Measurements from ENCODE around the gene NUDT6. TPM values are rescaled to one million over a fixed set of nuclear protein-coding genes. Genes with fewer than 3 reads are reported as not detected.
"Not testable (repeated sequence)": the region's sequence is repeated elsewhere in the genome, so short reads cannot be mapped to it uniquely, and the experiment has no call there.

Gene NUDT6
- total RNA-seq, 2 experiments from 2014 or later, result 5.4 to 6.3 TPM

DNA sequence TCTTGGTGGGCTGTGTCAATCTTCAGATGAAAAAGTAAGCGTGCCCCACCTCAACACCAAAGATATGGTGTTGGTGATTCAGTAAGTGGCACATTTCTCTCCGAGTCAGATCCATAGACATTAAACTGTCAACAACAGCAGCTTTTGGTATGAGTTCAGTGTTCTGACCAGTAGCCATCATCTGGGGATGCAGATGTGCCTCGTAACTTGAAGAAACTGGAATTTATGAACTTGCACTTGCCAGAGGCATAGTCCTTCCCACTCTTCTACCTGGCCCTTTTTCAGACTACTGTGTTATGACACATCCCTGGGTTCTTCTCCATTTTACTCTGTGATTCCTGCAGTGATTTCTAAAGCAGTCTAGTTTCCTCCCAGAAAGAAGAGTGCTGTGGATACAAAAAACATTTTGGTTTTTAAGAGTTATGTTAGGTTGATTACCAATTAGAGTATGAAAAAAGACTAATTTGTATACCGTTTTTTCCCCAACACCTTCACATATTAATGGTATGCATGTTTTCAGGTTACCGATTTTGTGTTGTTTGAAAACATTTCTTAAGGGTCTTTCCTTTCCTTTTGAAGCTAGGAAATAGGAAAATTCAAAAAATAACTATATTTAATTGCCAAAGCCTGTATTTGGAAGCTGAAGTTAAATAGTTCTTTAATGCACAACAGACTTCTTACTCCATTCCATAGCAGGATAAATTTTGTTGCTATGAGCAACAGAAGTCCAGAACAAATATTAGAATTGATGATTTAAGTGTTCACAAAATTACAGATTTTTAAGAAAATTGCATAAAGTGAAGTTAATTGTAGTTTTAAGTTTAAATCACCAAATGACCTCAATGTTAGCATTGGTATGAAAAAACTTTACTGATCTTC lies 39.3 kb downstream of the NUDT6 start:
- POLR2A ChIA-PET, result no interaction called here
- CTCF ChIA-PET, result no interaction called here

DNA sequence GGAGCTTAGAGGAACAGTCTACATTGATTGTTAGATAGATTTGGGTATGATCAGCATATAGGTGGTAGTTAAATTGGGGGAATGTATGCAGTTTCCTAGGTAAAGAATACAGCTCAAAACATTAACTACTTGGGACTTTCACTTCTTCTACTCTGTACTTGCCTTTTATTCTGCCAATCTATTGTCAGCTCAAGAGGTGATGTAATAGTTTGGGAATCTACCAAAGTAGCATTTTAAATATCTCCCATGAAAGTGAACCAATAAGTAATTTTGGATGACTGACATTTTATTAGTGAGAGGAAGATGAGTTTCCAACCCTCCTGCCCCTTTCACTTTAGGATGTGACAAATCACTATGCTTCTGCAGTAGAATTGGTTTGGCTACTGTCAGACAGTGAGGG lies 43.4 kb downstream of the NUDT6 start:
- ChIA-PET POLR2A (no interaction called here), CTCF (no interaction called here)

DNA sequence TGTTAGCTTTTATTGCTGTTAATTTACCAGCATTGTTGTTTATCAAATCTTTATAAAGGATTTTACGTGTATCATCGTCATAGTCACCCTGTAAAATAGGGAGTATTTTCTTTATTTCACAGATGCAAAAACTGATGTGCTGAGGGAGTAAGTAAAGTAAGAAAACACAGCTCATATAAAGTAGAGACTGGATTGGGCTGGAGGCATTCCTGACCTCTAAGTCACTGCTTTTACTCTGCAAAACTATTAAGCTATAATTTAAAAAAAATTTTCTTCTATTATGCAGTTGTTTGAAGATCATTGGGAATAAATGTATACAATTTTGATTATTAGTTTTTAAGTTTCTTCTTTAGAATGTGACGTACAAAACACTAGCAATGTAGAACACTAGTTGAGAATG lies 45.9 kb downstream of the NUDT6 start:
- CTCF ChIA-PET, result no interaction called here
- POLR2A ChIA-PET, result no interaction called here

DNA sequence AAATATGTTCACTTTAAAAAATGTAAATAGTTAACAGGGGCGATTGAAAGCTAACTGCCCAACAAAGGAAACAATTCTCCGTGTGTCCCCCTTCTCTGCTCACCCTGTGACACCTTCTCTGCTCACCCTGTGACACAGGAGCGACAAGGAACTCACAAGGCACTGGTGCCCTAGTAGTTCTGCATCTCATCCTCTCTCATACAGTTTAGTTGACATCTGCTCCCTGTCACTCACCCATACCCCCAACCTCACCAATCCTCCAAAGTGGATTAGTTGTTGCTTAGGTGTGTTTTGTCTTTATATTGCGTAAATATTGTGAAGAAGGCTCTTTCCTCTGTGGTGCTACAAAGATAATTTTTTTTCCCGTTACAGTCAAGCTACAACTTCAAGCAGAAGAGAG lies 46.4 kb downstream of the NUDT6 start:
- POLR2A ChIA-PET, result no interaction called here
- CTCF ChIA-PET, result no interaction called here

DNA sequence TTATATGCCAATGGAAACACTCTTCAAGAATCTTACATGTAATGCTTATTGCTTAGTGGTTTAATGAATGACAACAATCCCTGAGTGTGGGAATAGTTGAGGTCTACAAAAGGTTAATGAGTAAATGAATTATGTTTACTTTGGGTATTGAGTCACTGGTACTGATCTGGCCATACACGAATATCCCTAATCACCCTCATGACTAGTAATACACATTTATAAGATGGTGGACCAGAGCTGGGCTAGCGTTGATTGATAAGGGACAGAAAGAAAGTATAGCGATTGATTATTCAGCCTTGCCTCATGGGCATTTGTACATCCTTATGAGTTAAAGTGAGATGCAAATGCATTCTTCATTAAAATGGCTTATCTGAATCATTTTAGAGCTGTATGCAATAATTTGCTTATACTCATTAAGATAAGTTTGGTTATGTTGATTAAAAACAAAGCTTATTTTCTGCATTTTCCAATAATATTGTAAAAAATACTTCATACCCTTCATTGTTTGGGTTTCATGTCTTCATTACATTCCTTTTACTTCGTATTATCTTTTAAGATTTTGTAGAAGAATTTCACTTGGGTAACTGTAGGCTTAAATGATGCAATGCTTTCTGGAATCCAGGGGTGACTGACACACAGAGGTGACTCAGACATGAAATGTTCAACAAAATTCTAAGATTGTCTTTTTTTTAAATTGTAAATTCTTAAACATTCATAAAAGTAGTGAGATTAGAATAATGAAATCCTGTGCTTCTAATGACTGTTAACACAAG lies 48.4 kb downstream of the NUDT6 start:
- CTCF ChIA-PET, result interaction anchor here (0.8 kb wide), 1 partner anchor 13 kb away, joined by 3 read pairs; no protein-coding TSS in a partner anchor

DNA sequence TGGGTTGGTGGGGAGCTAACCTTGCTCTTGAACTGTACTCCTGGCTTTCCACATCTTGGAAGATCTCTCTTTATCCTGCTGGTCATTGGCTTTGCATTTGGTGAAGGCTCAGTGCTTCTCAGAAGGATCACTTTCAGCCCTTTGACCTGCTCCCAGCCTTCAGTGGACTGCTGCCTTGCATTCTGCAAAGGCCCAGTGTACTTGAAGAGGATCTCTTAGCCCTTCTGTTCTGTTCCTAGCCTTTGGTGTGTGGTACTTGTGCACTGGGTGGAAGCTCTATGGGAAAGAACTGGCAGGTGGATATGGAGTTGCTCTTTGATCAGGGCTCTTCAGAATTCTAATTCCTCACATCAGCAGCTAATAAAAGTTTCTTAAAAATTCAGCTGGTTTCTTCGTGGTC lies 49.3 kb downstream of the NUDT6 start:
- ChIA-PET POLR2A (no interaction called here), CTCF (no interaction called here)

More for the DNA sequence above, 48.4 kb downstream of the NUDT6 start:
- POLR2A ChIA-PET, result no interaction called here

DNA sequence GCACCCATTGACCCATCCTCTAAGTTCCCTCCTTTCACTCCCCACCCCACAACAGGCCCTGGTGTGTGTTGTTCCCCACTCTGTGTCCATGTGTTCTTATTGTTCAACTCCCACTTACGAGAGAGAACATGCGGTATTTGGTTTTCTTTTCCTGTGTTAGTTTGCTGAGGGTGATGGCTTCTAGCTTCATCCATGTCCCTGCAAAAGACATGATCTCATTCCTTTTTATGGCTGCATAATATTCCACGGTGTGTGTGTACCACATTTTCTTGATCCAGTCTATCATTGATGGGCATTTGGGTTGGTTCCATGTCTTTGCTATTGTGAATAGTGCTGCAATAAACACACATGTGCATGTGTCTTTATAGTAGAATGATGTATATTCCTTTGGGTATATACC lies 54.2 kb downstream of the NUDT6 start:
- POLR2A ChIA-PET, CTCF ChIA-PET: not testable (repeated sequence)

DNA sequence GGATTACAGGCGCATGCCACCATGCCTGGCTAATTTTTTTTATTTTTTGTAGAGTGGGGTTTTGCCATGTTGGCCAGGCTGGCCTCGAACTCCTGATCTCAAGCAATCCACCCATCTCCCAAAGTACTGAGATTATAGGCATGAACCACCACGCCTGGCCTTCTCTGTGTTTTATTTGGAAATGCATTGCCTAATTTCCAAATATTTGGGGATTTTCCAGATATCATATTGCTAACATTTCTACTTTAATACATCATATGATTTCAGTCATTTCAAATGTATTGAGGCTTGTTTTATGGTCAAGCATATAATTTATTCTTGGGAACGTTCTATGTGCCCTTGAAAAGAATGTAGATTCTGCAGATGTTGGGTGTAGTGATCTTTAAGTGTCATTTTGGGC lies 57.0 kb downstream of the NUDT6 start:
- POLR2A ChIA-PET, result no interaction called here

DNA sequence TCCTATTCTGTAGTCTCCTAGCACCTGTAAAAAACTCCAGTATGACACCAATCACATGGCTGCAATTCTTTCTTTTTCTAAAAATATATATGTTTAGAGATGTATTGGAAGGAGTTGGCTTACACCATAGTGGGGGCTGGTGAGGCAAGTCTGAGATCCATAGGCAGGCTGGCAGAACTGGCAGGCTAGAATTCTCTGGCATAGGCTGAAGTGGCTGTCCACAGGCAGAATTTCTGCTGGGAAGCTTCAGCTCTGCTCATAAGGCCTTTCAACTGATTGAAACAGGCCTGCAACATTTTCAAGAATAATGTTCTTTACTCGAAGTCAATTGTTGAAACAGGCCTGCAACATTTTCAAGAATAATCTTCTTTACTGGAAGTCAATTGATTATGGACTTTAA lies 58.8 kb downstream of the NUDT6 start:
- POLR2A ChIA-PET, result no interaction called here
- CTCF ChIA-PET, result no interaction called here

More for the DNA sequence above, 57.0 kb downstream of the NUDT6 start:
- CTCF ChIA-PET, result no interaction called here

DNA sequence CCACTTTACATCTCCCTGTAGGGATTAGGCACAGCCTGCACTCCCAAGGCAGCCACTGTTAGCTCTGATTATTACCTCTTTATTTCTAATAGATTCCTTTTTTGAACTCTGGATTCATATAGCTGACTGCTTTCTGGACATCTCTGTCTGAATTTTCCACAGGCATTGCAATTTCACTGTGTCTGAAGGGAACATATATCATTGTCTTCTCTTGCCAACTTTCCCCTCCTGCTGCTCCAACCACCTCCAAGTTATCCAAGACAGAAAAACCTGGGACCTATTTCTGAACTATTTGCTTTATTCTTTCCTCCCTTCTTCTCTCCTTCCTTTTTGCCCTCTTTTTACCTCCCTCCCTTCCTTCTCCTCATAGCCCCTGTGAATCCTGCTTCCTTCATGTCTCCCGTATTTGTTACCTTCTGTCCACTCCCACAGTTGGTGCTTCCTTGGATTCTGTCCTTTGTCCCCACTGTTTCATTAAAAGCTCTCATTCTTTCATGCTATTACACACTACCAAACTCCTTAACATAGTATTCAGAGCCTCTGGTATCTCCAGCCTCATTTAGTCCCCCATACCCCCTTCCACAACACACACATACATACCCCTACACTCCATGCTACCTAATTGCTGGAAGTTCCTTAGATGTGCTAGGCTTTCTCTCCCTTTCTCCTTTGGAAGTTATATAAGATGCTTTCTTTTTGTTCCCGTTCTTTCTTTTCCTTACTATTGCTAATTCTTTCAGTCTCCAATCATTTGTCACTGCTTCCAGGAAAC lies 61.0 kb downstream of the NUDT6 start:
- POLR2A ChIA-PET, result no interaction called here
- CTCF ChIA-PET, result no interaction called here

DNA sequence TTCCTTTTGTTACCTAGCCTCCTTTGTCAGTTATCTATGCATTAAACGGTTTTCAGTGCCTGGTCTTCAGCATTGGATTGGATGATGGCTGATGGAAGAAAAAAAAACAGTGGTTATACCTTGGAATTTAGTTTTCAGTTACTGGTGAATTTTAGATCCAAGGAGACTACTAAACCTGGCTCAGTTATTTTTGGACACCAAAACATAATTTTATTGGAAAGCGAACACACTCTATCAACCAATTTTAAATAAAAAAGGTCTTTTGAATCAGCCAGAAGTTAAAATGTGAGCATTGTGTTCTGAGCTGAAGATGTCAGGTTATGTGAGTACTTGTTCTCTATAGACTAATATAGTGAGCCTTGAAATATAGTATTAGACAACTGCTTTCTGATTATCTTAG lies 63.7 kb downstream of the NUDT6 start:
- CTCF ChIA-PET, result no interaction called here
- POLR2A ChIA-PET, result no interaction called here

DNA sequence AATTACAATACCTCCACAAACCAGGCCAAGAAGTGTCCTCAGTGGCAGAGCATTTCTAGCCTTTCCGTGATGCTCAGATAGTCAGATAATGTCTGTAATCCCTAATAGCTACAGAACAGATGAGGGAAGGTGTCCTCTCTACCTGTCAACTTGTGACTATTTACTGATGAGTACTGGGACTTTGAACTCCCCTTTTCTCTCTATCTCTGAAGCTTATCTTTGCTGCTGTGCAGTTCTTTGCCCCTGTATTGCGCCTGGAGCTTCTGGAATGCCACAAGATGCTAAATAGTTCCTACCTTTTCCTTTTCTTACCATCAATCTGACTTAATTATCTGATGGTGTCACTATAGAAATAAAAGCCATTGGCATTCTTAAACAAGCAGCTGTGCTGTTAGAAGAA lies 65.2 kb downstream of the NUDT6 start:
- ChIA-PET POLR2A (no interaction called here), CTCF (no interaction called here)

DNA sequence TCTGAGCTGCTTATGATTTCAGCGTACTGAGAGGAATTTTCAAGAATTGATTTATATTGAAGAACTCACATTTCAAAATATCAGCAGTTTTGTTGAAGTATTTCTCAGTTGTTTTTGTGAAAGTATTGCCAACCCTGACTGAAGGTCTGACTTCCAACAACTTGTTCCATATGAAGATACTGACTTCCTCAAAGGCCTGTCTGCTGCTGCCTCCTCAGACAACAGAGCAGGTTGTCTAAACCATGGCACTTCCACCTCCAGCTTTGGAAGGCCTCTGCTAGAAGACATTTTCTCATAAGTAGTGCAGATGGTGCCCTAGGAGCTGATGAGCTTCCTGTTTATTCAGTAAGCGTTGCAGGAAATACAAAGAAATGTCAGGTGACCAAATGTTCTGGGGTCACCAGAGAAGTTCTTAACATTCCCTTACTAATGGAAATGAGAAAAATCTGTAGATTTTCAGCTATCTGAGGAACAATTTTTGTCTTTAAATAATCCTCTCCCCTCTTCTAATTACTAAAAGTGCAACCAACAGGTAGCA lies 67.0 kb downstream of the NUDT6 start:
- ChIA-PET CTCF (no interaction called here), POLR2A (no interaction called here)

DNA sequence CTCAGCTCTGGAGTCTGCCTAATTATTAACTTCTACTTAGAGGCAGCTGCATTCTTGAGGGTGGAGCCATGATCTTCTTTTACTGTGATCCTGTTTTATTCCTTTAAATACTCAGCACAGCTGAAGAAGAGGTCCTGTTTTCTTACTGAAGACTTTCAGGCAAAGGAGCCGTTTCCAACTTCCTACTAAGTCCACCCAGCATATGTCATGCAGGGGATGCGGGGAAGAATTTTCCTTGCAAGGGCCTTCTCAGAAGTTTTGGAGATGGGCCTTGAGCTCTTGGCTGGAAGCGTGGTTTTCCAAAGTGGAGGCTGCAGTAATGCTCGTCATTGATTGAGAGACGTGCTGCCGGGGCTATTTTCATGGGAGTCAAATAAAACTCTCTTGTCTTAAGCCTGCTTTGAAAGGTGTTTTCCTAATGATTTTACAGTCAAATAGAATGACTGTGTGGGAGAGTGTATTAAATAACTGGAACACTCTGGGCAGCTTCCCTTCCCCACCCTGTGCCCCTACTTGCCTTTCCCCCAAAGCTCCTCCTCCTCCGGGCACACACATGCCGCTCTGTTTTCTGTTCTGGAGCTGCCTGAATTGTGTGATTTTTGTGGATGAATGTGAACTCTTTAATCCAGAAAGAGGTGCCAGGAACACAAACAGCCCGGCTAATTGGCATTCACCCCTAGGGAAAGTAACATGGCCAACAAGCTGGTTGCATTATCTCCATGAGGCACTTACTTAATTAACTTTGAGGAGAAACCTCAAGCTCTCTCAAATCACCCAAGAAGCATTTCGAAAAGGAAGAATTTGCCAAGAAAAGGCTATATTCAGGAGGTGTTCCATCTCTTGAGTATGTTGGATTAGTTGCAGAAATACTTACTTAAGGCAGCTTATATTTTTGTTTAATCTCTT lies 67.7 kb downstream of the NUDT6 start:
- CTCF ChIA-PET, result no interaction called here

DNA sequence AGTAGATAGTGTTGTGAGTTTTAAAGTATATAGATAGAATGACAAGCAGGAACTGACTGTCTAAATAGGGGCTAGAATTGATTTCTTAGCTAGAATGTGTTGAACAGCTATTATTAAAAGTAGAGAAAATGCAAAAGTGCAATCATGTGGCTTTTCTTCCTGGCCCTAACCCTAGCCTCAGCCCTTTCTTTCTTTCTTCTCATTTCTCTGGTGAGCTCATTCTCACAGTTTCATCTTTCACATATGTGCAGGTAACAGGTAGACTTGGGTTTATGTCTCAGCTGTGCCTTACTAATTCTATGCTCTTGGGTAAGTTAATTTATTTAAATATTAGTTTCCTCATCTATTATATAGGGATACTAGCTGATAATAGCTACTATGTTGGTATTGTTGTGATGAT lies 70.8 kb downstream of the NUDT6 start:
- ChIA-PET CTCF (no interaction called here), POLR2A (no interaction called here)

More for the DNA sequence above, 67.7 kb downstream of the NUDT6 start:
- POLR2A ChIA-PET, result no interaction called here

DNA sequence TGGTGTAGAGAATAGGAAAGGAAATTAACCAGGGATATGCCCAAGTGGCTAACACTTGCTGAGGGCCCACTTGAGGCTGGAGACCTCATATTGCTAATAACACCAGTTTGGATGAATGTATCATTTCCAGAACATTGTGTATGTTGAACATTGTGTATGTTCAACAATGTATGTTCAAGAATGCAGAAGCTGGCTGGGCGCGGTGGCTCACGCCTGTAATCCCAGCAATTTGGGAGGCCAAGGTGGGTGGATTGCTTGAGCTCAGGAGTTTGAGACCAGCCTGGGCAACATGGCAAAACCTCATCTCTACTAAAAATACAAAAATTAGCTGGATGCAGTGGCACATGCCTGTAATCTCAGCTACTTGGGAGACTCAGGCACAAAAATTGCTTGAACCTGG lies 72.6 kb downstream of the NUDT6 start:
- CTCF ChIA-PET, POLR2A ChIA-PET: not testable (repeated sequence)

DNA sequence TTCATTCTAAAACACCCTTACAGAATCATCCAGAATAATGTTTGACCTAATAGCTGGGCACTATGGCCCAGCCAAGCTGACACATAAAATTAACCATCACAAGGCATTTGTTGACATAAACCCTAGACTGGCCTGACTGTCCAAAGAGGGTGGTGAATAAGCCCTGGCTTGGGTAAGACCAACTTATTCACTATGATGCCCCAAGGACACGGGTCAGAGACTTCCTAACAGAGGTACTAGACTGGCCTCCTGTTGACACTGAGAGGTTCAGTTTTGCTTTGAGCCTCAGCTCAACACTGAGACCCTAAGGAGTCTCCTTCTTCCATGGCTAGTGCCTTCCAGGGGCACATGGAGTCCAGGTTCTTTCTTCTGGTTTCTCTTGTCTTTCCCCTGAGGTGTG lies 74.5 kb downstream of the NUDT6 start:
- CTCF ChIA-PET, result no interaction called here

DNA sequence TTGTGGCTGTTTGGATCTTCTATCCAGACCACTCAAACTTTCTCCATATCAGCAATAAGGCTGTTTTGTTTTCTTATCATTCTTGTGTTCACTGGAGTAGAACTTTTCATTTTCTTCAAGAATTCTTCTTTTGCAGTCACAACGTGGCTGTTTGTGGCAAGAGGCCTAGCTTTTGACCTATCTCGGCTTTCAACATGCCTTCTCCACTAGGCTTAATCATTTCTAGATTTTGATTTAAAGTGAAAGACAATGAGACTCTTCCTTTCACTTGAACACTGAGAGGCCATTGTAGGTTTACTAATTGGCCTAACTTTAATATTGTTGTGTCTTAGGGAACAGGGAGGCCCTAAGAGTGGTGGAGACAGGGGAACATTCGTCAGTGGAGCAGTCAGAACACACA lies 76.6 kb downstream of the NUDT6 start:
- ChIA-PET CTCF (no interaction called here), POLR2A (no interaction called here)

More for the DNA sequence above, 74.5 kb downstream of the NUDT6 start:
- POLR2A ChIA-PET, result no interaction called here

DNA sequence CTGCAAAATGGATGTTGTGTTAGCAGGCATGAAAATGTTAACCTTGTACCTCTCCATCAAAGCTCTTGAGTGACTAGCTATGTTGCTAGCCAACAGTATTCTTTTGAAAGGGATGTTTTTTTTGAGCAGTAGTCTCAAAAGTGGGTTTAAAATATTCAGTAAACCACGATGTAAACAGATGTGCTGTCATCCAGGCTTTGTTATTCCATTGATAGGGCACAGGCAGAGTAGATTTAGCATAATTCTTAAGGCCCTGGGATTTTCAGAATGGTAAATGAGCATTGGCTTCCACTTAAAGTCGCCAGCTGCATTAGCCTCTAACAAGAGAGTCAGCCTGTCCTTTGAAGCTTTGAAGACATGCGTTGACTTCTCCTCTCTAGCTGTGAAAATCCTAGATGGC lies 77.3 kb downstream of the NUDT6 start:
- POLR2A ChIA-PET, result no interaction called here
- CTCF ChIA-PET, result no interaction called here

DNA sequence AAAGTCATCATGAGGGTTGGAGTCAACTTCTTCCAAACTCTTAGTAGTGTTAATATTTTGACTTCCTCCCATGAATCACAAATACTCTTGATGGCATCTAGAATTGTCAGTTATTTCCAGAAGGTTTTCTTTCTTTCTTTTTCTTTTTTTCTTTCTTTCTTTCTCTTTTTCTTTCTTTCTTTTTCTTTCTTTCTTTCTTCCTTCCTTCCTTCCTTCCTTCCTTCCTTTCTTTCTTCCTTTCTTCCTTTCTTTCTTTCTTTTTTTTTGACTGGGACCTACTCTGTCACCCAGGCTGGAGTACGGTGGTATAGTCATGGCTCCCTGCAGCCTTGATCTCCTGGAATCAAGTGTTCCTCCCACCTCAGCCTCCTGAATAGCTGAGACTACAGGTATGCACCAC lies 78.0 kb downstream of the NUDT6 start:
- CTCF ChIA-PET, POLR2A ChIA-PET: not testable (repeated sequence)
